GM18909 (cell line): ENCODE measurements around the gene DNAJA2.
A peak's percentile ranks its signal among the peaks of the same experiment; 100 is the strongest.

Source experiments
- ATAC-seq: cut with Tn5 transposase; IDR thresholded peaks from one replicate; pipeline ENCODE4 v1.9.1; 2021; ENCODE audit warnings: mild to moderate bottlenecking; ENCODE audit not compliant: unreplicated experiment, poor library complexity

The DNAJA2 gene

GRCh38 chr16:46929378-46930332, 43.8 kb downstream of the DNAJA2 start:
- ATAC-seq, result peak; percentile 83

GRCh38 chr16:46928811-46929210, 44.7 kb downstream of the DNAJA2 start:
- ATAC-seq, result no peak

GRCh38 chr16:46927273-46927672, 46.2 kb downstream of the DNAJA2 start:
- ATAC-seq, result no peak

GRCh38 chr16:46926470-46927225, 46.8 kb downstream of the DNAJA2 start:
- no peak for ATAC-seq

GRCh38 chr16:46924402-46924801, 49.1 kb downstream of the DNAJA2 start:
- no peak for ATAC-seq

GRCh38 chr16:46923513-46924295, 49.8 kb downstream of the DNAJA2 start:
- no peak for ATAC-seq

GRCh38 chr16:46922239-46922638, 51.2 kb downstream of the DNAJA2 start:
- ATAC-seq, result no peak

- ATAC-seq, result no peak
Measured at GRCh38 chr16:46920402-46921068, 52.9 kb downstream of the DNAJA2 start.

GRCh38 chr16:46918905-46919792, 54.3 kb downstream of the DNAJA2 start:
- ATAC-seq, result peak; percentile 97

GRCh38 chr16:46918400-46918799, 55.1 kb downstream of the DNAJA2 start:
- no peak for ATAC-seq

- no peak for ATAC-seq
Measured at GRCh38 chr16:46916980-46917379, 56.5 kb downstream of the DNAJA2 start.

- no peak for ATAC-seq
Measured at GRCh38 chr16:46915483-46916025, 57.9 kb downstream of the DNAJA2 start.

- ATAC-seq, result no peak
Measured at GRCh38 chr16:46914556-46915201, 58.8 kb downstream of the DNAJA2 start.

GRCh38 chr16:46911650-46912049, 61.8 kb downstream of the DNAJA2 start:
- no peak for ATAC-seq

- peak; percentile 56 for ATAC-seq
Measured at GRCh38 chr16:46911038-46911437, 62.4 kb downstream of the DNAJA2 start.

GRCh38 chr16:46908540-46909372, 64.7 kb downstream of the DNAJA2 start:
- ATAC-seq, result no peak

GRCh38 chr16:46907061-46907774, 66.3 kb downstream of the DNAJA2 start:
- ATAC-seq, result no peak
